SU-DHL-6 (cell line): ENCODE data around the gene IRF9.

Experiments used
- CTCF ChIP-seq: fragments of 200-600 bp; sonication (generic); IDR thresholded peaks from one replicate; pipeline ENCODE4 v1.5.1; 2017; ENCODE audit warnings: antibody characterized with exemption, mild to moderate bottlenecking, low read length, moderate library complexity; ENCODE audit not compliant: insufficient read depth, poor library complexity, severe bottlenecking
- EZH2phosphoT487 ChIP-seq: fragments of 200-600 bp; sonication (generic), shearing (Covaris generic); conservative IDR thresholded peaks from 2 replicates; pipeline ENCODE4 v1.6.1; 2018; ENCODE audit warnings: mild to moderate bottlenecking, antibody characterized with exemption, low read length, moderate library complexity, mixed read lengths

- TF ChIP-seq CTCF (no peak), EZH2phosphoT487 (no peak)
Observed at GRCh38 chr14:24122898-24123297, 38.2 kb upstream of the IRF9 start.
